ENCODE data around the gene PPP6R1.
A peak's percentile ranks its signal among the peaks of the same experiment; 100 is the strongest.

PPP6R1 gene, protein sequence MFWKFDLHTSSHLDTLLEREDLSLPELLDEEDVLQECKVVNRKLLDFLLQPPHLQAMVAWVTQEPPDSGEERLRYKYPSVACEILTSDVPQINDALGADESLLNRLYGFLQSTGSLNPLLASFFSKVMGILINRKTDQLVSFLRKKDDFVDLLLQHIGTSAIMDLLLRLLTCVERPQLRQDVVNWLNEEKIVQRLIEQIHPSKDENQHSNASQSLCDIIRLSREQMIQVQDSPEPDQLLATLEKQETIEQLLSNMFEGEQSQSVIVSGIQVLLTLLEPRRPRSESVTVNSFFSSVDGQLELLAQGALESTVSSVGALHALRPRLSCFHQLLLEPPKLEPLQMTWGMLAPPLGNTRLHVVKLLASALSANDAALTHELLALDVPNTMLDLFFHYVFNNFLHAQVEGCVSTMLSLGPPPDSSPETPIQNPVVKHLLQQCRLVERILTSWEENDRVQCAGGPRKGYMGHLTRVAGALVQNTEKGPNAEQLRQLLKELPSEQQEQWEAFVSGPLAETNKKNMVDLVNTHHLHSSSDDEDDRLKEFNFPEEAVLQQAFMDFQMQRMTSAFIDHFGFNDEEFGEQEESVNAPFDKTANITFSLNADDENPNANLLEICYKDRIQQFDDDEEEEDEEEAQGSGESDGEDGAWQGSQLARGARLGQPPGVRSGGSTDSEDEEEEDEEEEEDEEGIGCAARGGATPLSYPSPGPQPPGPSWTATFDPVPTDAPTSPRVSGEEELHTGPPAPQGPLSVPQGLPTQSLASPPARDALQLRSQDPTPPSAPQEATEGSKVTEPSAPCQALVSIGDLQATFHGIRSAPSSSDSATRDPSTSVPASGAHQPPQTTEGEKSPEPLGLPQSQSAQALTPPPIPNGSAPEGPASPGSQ

DNA sequence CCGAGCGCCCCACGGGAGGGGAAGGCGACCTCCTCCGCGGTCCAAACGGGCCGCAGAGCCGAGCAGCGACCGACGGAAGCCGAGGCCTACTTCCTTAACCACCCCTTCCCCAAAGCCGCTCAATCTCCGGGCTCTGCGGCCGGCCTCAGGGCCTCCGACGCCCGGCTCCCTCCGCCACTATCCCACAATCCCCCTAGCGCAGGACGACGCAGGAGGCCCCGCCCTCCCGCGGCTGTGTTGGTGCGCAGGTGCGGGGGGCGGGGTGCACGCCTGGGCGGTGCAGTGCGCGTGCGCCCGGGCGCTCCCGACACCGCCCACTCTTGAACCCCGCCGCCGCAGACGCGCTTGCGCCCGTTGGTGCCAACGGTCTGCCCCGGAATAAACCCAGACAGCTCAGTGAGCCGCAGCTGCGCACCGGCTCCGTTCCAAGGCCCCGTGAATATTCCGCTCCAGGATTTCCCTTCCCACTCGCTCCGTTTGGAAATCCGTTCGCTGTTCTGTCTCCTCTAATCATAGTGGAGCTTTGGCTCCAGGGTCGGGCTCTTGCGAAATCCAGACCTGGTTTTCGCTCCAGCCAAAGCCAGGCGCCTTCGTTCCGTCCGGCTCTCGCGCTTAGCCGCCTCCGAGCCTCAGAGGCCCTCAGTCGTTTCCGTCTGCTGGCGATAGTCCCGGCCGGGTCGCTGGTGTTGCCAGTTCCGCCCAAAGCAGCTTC lies at the start of gene PPP6R1:
Gene PPP6R1 (minus strand): TSS at position 190 of the 712 bp plus-strand sequence. CDS start 11,914 bp downstream, outside the sequence.
- peak; percentile 92 to 93 for DNase-seq (ENCODE audit: low read depth in 1 of 2, low spot score in 1 of 2)

DNA sequence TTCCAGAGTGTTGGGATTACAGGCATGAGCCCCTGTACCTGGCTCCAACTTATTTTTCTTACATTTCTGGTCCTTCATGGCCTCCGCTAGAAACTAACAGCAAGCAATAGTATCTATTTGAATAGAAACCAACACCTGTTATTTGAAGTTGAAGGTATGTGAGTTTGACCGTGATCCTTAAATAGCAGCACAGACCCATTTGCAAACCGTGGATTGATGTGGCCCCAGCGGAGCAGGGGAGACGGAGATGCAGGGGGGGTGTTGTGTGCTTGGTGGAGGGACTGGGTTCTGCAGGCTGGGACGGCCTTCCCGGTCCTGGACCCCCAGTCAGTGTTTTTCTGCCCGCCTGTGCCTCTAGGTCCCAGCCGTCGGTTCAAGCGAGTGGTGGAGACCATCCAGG lies 49.5 kb upstream of the PPP6R1 start:
- no peak for DNase-seq (ENCODE audit: low read depth in 1 of 2, low spot score in 1 of 2)

DNA sequence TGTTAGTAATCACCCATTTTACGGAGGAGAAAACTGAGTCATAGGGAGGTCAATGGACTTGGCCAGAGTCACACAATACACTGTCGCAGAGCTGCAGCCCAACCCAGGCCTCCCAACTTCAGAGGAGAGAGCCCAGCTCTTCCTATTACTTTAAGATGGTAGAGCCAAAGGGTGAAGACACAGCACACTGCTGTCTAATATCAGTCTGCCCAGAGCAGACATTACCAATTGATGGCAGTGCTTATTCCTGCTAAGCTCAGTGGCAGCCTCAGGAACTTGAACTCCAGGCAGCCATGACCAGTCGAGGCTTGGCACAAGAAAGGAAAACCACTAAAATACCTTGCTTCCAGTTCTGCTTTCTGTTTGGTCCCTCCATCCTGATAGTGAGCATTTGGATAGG lies 47.9 kb upstream of the PPP6R1 start:
- DNase-seq (ENCODE audit: low read depth in 1 of 2, low spot score in 1 of 2) = no peak

DNA sequence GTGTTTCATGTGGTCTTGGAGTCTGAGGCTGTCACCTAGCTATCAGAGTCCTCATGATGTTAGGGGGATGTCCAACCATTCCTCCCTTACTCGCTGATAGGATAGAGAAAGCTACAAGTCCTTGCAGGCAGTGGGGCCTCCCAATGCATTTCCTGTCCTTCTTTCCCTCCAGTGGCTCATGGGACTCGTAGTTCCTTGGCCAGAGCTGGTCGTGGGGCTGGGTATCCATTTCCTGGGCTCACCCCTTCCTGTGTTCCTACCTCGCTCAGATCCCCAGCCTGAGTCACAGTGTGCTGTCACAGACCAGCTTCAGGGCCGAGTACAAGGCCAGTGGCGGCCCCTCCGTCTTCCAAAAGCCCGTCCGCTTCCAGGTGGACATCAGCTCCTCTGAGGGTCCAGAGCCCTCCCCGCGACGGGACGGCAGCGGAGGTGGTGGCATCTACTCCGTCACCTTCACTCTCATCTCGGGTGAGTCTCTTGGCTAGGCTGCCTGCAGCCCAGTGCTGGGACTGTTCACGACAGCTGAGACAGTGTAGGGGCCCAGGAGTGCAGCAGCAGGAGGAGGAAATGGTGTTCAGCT lies 47.3 kb upstream of the PPP6R1 start:
- DNase-seq (ENCODE audit: low read depth in 1 of 2, low spot score in 1 of 2) = no peak

DNA sequence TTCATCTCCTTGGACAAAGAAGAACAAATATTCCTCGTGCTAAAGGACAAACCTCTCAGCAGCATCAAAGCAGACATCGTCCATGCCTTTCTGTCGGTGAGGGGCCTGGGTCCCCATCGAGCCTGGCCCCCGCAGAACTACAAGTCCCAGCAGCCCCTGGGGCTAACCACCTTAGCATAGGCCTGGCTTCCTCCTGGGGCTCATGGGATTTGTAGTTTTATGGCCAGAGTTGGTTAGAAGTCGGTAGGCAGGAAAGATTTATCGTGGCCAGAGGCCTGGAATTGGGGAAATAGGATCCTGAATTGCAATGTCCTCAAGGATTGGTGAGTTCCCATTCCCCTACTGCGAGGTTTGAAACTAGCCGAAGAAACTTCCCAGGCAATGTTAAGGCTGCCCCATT lies 46.7 kb upstream of the PPP6R1 start:
- DNase-seq (ENCODE audit: low read depth in 1 of 2, low spot score in 1 of 2) = peak in 1 of 2 donors; percentile 31

DNA sequence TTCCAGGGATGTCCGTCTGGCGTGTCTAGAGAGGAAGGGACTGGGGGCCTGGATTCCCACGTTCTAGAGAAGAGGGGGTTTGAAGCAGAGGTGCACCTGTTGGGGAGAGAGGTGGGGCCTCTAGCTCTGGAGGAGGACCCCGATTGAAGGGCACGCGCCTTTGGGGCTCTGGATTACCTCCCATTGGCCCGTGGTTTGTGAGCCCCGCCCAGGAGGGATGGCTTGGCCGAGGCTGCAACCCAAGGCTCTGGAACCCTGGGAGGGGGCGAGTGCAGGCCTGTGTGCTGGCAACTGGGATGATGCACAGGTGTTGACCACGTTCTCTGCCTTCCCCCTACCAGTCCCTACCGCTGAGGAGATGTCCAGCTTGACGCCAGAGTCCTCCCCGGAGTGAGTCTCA lies 46.2 kb upstream of the PPP6R1 start:
- no peak for DNase-seq (ENCODE audit: low read depth in 1 of 2, low spot score in 1 of 2)

DNA sequence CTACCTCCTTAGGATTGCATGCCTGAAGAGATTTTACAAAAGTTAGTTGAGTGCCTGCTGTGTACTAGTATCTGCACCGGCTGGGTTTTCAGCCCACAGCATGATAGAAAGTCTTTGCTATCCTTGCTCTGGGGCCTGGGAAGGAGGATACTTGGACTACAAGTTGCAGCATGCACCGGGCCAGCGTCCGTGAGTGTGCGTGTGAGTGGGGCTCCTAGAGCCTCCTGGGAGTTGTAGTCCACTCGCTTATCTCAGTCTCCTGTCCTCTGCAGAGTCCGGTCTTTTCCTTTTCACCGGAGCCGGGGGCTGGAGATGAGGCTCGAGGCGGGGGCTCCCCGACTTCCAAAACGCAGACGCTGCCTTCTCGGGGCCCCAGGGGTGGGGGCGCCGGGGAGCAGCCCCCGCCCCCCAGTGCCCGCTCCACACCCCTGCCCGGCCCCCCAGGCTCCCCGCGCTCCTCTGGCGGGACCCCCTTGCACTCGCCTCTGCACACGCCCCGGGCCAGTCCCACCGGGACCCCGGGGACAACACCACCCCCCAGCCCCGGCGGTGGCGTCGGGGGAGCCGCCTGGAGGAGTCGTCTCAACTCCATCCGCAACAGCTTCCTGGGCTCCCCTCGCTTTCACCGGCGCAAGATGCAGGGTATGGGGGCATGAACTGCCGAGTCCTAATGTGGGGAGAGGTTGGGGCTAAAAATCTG lies 45.6 kb upstream of the PPP6R1 start:
- DNase-seq (ENCODE audit: low read depth in 1 of 2, low spot score in 1 of 2) = no peak

DNA sequence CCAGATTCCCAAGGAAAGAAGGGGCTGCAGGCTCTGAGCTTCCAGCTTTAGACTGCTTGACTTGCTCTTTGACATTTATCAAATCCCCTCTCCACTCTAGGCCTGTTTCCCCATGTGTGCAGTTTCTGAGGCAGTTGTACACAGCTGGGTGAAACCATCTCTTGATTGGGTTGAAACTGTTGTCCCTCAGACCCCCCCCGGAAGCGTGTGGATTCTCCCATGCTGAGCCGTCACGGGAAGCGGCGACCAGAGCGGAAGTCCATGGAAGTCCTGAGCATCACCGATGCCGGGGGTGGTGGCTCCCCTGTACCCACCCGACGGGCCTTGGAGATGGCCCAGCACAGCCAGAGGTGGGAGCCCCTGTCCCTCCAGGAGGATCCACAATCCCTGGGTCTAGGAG lies 44.7 kb upstream of the PPP6R1 start:
- DNase-seq (ENCODE audit: low read depth in 1 of 2, low spot score in 1 of 2) = no peak

DNA sequence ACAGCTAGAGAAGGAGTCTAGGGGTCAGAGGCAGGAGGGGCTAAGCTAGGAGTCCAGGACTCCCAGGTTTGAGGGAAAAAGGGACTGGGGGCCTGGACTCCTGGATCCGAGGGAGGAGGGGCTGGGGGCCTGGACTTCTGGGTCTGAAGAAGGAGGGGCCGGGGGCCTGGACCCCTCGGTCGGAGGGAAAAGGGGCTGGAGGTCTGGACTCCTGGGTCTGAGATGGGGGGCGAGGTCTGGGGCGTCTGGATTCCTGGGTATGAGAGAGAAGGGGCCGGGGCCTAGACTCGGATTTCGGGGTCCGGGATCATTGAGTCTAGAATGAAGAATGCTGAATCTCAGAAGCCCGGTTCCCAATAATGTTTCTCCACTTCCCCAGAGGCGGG lies 43.5 kb upstream of the PPP6R1 start:
- no peak for DNase-seq (ENCODE audit: low read depth in 1 of 2, low spot score in 1 of 2)

DNA sequence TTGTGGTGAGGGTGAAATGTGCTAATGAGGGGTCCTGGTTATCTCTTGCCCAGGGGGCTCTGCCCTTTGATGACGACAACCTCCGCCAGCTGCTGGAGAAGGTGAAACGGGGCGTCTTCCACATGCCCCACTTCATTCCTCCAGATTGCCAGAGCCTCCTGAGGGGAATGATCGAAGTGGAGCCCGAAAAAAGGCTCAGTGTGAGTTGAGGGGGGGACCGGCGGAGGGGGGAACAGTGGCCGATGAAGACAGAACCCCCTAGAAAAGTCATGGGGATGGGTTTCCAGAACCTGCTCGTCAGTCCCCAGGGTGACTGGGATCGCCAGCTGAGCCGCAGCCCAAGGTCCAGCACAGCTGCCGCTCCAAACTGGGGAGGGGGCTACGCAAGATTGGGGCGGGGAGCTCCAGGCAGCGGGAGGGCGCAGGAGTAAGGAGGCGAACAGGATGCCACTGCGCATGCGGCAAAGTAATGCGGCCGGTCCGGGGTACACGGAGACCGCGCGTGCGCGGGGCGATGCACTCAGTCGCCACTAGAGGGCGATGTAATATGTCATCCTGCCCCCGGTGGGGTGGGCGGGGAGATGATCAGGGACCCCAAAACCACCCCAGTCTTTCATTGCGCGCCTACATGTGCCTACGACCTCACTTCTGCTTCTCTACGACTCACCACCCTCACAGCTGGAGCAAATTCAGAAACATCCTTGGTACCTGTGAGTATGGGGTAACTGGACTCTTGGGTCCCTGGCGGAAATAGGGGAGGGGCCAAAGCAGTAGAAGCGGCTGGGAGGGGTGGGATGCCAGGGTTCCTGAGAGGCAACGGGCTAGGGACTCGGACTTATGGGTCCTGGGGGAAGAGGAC lies 42.9 kb upstream of the PPP6R1 start:
- DNase-seq (ENCODE audit: low read depth in 1 of 2, low spot score in 1 of 2) = peak; percentile 88 to 96

DNA sequence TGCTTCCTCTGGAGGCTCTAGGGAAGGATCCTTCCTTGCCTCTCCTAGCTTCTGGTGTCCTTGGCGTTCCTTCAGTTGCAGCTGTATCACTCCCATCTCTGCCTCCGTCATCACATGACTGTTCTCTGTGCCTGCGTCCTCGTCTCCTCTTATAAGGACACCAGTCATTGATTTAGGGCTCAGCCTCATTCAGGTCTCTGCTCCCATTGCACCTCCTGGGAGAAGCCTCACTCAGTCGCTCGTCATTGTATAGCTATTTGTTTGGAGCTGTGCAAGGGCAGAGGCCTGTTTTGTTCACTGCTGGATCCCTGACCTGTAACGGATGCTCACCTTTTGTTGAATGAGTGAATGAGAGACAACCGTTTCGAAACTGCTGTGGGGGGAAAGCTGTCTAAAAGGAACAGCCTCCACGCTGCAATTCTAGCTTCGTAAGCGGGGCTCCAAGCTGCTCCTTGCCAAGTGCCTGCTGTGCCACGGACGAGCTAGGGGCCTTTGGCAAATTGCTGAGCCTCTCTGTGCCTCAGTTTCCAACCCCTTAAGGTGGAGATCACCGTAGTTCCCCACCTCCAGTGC lies 42.2 kb upstream of the PPP6R1 start:
- DNase-seq (ENCODE audit: low read depth in 1 of 2, low spot score in 1 of 2) = no peak

DNA sequence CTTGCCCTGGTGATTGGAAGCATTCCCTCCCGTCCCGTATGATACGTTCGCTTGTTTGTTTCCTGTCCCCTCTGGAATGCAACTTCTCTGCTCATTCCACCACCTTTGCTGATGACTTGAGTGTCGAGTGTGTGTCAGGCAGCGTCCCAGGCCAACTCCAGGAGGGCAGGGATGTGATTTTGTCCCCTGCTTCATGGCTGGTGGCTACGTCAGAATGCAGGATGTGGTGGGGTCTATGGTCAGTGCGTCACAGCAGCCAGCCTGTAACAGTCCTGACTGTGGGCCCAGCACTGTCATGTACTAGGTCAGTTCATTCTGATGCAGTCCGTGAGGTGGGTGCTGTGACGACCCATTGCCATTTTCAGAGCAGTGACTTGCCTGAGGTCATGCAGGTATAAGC lies 41.2 kb upstream of the PPP6R1 start:
- no peak for DNase-seq (ENCODE audit: low read depth in 1 of 2, low spot score in 1 of 2)

DNA sequence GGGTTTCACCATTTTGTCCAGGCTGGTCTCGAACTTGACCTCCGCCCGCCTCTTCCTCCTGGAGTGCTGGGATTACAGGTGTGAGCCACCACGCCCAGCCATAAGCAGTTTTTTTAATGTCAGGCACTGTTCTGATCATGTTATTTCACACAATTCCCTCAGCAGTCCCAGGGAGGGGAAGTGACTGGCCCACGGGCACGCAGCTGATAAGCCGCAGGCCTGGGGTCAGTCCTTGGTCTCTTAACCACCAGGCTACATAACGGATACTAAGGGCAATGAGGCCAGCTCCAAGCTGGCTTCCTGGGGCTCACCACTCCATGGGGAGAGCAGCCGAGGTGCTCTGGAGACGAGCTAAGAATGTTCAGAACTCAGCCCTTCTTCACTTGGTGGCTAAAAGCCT lies 38.5 kb upstream of the PPP6R1 start:
- no peak for DNase-seq (ENCODE audit: low read depth in 1 of 2, low spot score in 1 of 2)

DNA sequence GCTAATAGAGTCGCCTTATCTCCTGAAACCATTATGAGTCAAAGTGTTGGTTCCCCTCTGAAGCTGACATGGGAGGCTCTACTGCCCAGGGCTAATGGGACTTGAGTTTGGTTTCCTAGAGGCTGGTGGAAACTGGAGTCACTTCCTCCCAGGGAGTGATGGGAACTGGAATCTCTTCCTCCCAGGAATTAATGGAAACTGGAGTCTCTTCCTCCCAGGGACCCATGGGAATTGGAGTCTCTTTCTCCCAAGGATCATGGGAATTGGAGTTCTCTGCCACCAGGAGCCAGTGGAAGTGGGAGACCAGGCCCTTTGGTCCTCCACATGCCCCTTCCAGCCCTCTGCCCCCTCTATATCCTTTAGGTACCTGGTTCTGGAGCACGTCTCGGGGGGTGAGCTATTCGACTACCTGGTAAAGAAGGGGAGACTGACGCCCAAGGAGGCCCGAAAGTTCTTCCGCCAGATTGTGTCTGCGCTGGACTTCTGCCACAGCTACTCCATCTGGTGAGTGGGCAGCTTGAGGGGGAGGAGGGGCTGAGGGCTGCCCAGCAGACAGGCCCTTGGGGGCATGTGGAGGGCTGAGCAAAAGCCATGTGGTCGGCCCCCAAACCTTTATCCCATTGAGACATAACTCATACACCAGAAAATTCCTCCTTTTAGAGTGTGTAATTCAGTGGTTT lies 30.4 kb upstream of the PPP6R1 start:
- DNase-seq (ENCODE audit: low read depth in 1 of 2, low spot score in 1 of 2) = no peak

DNA sequence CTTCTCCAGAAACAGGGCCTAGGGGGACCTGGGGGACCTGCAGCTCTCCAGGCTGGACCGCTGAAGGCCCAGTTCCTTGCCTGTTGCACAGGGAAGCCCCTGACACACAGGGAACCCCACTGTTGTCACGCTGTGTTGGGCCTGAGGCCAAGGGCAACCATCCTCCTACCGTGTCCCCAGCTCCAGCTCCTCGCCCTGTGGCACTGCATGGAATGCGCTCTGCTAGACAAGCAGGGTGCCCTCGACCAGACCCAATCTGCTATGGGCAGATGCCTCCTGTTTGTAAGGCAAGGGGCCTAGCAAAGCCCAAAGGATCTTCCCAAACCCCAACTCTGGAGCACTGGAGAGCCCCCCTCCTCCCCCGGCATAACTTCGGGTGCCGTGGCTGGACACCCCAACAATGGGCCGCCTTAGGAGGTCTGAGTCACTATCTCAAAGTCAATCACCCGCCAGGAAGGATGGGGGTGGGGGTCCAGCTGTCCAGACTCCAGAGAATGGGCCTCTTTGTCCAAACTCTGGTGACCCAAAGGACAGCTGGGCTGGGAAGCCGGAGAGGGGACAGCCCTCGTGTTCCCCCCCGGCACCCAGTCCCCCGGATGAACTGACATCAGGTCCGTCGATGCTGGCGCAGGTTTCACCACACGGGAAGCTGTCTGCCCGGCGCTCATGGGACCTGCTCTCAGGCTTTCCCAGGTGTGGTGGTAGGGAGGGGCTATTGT lies 28.7 kb upstream of the PPP6R1 start:
- DNase-seq (ENCODE audit: low read depth in 1 of 2, low spot score in 1 of 2) = no peak

DNA sequence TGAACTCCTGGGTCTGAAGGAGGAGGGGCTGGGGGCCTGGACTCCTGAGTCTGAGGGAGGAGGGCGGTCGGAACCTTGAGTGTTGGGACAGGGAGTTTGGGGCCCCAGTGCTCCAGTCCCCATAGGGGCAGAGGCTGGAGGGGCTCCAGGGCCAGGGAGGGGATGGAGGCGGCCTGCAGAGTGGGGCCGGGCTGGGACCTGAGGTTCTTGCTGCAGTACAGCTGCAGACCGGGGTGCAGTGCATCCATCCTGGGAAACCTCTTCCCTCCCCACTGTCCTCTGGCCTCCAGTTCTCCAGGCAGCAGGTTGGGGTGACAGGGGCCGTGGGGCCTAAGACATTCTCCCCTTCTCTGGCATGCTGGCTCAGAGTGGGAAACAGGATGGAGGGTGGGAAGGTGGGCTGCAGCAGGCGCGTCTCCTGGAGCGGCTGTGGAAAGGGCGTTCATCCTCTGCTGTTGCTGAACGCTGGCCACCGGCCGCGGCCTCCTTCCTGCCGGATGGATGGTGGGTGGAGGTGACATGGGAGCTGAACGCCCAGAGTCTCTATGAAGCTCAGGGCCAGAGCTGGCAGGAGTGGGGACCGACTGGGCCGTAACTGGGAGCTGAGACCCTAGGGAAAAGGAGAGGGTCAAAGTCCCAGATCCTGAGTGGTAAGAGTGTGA lies 26.5 kb upstream of the PPP6R1 start:
- DNase-seq (ENCODE audit: low read depth in 1 of 2, low spot score in 1 of 2) = no peak

DNA sequence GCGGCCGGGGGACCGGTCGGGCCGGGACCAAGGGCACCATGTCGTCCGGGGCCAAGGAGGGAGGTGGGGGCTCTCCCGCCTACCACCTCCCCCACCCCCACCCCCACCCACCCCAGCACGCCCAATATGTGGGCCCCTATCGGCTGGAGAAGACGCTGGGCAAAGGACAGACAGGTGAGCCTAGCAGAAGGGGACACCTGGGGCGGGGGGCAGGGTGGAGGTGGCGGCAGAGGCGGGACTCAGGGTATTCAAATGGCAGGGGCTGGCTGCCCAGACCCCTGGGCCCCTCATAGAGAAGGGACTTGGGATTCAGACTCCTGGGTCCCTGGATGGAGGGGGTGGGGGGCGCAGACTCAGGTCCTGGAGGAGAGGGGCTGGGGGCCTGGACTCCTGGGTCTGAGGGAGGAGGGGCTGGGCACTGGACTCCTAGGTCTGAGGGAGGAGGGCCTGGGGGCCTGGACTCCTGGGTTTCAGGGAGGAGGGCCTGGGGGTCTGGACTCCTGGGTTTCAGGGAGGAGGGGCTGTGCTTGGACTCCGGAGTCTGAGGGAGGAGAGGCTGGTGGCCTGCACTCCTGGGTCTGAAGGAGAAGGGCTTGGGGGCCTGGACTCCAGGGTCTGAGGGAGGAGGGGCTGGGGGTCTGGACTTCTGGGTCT lies 25.7 kb upstream of the PPP6R1 start:
- DNase-seq (ENCODE audit: low read depth in 1 of 2, low spot score in 1 of 2) = no peak

Measured in stimulated activated CD4-positive, alpha-beta T cell treated with anti-CD3 and anti-CD28 coated beads, Interleukin-15, amount 100 ng/mL, for 1 hour (primary cell).